GM19240 (cell line): ENCODE data around the gene ST3GAL4.
"Not testable (repeated sequence)": the region's sequence is repeated elsewhere in the genome, so short reads cannot be mapped to it uniquely, and the experiment has no call there.

Source experiments
- DNase-seq: peaks from one replicate; pipeline ENCODE4 v3.0.0; 2011; ENCODE audit warnings: low spot score; ENCODE audit not compliant: insufficient read length

Gene ST3GAL4

GRCh38 chr11:126384449-126385070 lies 29.1 kb downstream of the ST3GAL4 start:
- DNase-seq, result no peak

DNA sequence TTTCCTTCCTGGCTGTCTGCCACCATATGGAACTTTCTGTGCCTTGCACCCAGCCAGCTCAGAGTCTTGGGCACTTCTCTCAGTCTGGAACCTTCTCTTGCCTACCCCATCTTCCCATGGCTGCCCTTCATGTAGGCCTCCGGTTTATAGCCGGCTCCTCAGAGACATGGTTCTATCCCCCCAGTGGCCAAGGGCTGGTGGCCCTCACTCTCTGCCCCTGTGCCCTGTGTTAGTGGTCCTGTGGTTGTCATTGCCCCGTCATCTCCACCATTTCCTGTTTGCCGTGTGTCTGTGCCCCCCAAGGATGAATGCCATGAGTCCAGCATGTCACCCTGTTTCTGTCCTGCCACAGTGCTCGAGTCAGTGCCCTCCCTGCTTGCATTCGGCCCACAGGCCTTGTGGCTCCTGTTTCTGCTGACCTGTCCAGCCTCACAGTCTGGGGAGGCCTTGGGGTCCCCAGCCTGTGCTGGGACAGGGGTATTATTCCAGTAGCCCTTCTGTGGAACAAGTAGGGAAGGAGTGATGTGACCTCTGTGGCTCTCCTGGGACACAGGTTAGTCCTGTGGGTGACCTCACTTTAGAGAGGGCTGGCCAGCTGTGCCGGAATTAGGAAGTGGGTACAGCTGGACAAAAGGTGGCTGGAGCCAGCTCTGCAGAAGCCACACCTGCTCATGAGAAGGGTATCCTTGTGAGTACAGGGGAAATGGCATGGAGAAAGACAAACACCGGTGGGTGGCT lies 30.7 kb downstream of the ST3GAL4 start:
- no peak for DNase-seq

GRCh38 chr11:126386729-126387071 lies 31.2 kb downstream of the ST3GAL4 start:
- DNase-seq, result not testable (repeated sequence)

- no peak for DNase-seq
These were observed 32.4 kb downstream of the ST3GAL4 start for GRCh38 chr11:126387857-126388256.

DNA sequence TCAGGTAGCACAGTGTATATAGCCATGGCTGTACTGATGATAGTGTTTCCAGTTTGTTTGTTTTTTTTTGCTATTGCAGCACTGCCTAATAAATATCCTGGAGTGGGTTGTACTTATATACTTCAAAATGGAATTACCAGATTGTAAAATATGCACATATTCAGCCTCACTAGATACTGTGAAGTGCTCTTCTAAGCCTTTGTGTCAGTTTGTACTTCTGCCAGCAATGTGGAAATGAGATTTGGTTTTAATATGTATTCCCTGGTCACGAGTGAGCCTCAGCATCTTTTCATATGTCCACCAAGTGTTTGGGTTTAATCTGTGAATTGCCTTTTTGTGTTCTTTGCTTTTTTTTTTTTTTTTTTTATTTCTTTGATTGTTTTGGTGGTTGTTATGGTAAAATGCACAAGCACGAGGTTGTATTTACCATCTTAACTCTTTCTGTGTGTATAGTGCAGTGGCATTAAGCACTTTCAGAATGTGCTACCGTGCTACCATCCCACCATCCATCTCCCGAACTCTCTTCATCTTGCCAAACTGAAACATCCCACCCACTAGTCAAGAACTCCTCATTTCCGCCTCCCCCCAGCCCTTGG lies 34.9 kb downstream of the ST3GAL4 start:
- DNase-seq, result no peak

- no peak for DNase-seq
These were observed 35.9 kb downstream of the ST3GAL4 start for GRCh38 chr11:126391286-126391954.

DNA sequence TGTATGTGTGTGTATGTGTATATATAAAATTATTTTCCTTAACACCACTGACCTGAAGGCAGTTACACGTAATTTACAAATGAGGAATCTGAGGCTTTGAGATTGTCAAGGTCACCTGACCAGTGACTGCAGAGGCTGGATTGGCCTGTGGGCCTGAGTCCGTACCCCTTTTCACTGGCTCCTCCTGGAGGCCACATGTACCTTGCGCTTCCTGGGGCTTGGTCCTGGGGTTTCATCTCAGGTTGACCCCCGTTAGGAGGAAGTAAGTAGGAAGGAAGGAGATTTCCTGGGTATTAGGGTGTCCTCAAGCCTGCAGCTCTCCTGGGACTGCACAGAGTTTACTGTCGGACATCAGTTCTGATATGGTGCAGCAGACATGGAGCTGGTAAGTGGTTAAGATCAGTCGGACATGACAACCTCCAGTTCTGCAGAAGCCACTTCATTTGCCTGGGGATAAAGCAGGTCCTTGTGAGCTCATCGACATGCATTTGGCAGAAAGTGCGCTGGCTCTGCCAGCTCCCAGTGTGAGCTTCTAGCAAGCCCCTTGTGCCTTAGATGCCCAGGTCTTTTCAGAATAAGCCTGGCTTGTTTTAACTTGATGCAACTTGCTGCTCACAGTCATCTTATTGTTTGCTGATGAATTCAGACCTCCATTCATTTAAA lies 36.6 kb downstream of the ST3GAL4 start:
- no peak for DNase-seq

GRCh38 chr11:126392633-126393013 lies 37.1 kb downstream of the ST3GAL4 start:
- DNase-seq, result no peak

- DNase-seq, result no peak
These were observed 37.7 kb downstream of the ST3GAL4 start for GRCh38 chr11:126393143-126393542.

GRCh38 chr11:126394036-126394435 lies 38.5 kb downstream of the ST3GAL4 start:
- no peak for DNase-seq

DNA sequence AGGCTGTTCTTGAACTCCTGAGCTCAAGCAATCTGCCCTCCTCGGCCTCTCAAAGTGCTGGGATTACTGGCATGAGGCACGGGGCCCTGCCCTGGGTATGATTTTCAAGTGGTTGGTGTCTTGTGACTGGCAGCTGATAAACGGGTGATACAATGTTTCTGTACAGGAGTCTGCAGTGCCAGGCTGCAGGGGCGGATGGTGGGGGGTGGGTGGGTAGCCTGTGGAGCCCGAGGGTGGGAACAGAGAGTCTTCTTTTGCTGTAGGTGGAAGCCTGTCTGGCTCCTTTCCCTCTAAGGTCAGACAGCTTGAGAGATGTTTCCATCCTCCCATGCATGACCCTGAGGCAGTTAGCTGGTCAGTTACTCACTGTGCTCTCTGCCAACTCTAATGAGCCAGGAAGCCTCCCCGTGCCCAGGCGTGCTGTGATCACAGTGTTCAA lies 39.2 kb downstream of the ST3GAL4 start:
- DNase-seq, result not testable (repeated sequence)

DNA sequence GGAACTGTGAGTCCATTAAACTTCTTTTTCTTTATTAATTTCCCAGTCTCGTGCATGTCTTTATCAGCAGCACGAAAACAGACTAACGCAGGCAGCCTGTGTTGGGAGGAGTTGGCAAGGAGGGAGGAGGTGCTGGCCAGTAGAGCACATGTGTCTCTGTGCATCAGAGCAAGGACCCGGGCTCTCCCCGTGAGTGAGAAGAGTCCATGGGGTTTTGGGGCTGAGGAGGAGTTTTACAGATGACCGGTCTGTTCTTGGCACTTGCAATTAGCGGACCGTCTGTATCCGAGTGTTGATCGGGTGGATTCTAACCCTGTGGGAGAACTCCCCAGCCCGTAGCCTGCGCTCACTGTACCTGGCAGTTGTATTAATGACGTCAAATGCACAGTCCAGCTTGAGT lies 40.3 kb downstream of the ST3GAL4 start:
- DNase-seq, result not testable (repeated sequence)

GRCh38 chr11:126396266-126396665 lies 40.8 kb downstream of the ST3GAL4 start:
- DNase-seq, result not testable (repeated sequence)

DNA sequence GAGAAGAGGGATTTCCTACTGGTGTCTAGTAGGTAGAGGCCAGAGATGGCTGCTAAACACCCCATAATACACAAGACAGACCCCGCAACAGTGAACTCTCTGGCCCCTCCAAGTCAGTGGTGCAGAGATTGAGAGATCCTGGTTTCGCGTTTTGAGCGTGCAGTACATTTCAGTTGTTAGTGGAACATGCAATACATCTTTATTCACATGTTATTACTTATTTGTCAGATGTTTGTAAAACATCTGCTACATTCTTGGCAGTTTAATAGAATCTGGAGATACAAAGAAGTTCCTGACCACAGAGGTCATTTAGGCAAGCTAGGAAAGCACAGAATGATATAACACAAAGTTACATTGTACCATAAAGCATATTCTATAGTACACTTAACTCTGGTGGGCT lies 41.5 kb downstream of the ST3GAL4 start:
- DNase-seq, result no peak

GRCh38 chr11:126398296-126398695 lies 42.8 kb downstream of the ST3GAL4 start:
- DNase-seq, result no peak

GRCh38 chr11:126398721-126399120 lies 43.2 kb downstream of the ST3GAL4 start:
- DNase-seq, result no peak

GRCh38 chr11:126400019-126400418 lies 44.5 kb downstream of the ST3GAL4 start:
- DNase-seq, result no peak

- no peak for DNase-seq
These were observed 45.0 kb downstream of the ST3GAL4 start for GRCh38 chr11:126400479-126400878.

DNA sequence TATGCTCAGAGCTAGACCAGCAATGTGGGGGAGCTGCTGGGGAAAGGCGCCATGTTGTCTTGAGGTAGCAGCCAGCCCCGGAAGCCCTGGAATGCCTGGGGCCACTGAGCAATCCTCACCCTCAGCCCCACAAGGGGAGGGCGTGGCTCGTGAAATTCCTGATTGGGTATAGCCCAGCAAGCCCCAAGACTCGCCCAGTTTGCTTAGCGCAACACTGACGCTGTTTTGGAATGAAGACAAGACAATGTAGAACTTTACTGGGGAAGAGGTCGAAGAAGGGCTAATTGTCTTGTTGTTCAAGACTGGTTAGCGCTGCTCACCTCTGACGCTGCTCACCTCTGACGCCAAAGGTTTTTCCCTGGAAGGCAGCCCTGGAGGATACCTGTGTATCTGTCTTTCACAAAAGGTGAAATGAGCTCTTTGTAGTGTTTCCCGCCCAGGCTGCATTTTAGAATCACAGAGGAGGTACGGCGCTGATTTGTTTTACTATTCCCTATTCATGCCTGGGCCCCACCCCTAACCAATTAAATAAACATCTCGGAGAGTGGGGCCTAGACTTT lies 47.6 kb downstream of the ST3GAL4 start:
- DNase-seq, result no peak

GRCh38 chr11:126403658-126404057 lies 48.2 kb downstream of the ST3GAL4 start:
- peak; percentile 54 for DNase-seq

GRCh38 chr11:126404367-126404766 lies 48.9 kb downstream of the ST3GAL4 start:
- DNase-seq, result no peak
